ENCODE data around the gene MTHFS.
"Not testable (repeated sequence)": the region's sequence is repeated elsewhere in the genome, so short reads cannot be mapped to it uniquely, and the experiment has no call there.

Gene MTHFS

GRCh38 chr15:79896634-79897379 is at the start of gene MTHFS:
Gene MTHFS (minus strand): TSS chr15:79897014. CDS start chr15:79896988, 26 bp downstream.
- DNase-seq (ENCODE audit: extremely low spot score): peak; percentile 83

DNA sequence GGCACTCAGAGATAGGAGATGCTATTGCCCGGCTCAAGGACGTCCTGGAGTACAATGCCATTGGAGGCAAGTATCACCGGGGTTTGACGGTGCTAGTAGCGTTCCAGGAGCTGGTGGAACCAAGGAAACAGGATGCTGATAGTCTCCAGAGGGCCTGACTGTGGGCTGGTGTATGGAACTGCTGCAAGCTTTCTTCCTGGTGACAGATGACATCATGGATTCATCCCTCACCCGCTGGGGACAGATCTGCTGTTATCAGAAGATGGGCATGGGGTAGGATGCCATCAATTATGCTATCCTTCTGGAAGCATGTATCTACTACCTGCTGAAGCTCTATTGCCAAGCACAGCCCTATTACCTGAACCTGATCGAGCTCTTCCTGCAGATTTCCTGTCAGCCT is 47.8 kb upstream of the MTHFS start:
- CTCF ChIA-PET: no interaction called here
- DNase-seq (ENCODE audit: extremely low spot score): no peak
- no peak for TF ChIP-seq HDGF (IDR thresholded peaks at IDR 0.05; ENCODE audit: borderline replicate concordance)
- TF ChIP-seq ZNF384 (IDR thresholded peaks at IDR 0.05): no peak
- no peak for TF ChIP-seq TARDBP (IDR thresholded peaks at IDR 0.05)
- no peak for TF ChIP-seq BHLHE40 (IDR thresholded peaks at IDR 0.05; ENCODE audit: borderline replicate concordance)
- TF ChIP-seq L3MBTL2 (conservative IDR thresholded peaks at IDR 0.05): no peak
- TF ChIP-seq FOXK2 (IDR thresholded peaks at IDR 0.05): no peak
- no peak for TF ChIP-seq FOXM1 (IDR thresholded peaks at IDR 0.05; ENCODE audit: borderline replicate concordance)
- no peak for TF ChIP-seq PKNOX1 (IDR thresholded peaks at IDR 0.05)
- TF ChIP-seq SP1 (IDR thresholded peaks at IDR 0.05): no peak
- no peak for TF ChIP-seq CTBP1 (IDR thresholded peaks at IDR 0.05; ENCODE audit: borderline replicate concordance)
- TF ChIP-seq FOXA1 (IDR thresholded peaks at IDR 0.05): no peak
- TF ChIP-seq ELF4 (IDR thresholded peaks at IDR 0.05): no peak
- no peak for TF ChIP-seq ARNT (IDR thresholded peaks at IDR 0.05)
- no peak for TF ChIP-seq SUZ12 (IDR thresholded peaks at IDR 0.05)
- TF ChIP-seq NFRKB (IDR thresholded peaks at IDR 0.05): no peak
- no peak for TF ChIP-seq LEF1 (IDR thresholded peaks at IDR 0.05; ENCODE audit: borderline replicate concordance)
- POLR2A ChIA-PET: interaction anchor here (1.3 to 2.4 kb wide), 2 partner anchors 21 to 22 kb away, joined by 5 to 13 read pairs; no protein-coding TSS in a partner anchor

More at GRCh38 chr15:79896634-79897379, at the start of gene MTHFS:
- ChIA-PET CTCF (no interaction called here), POLR2A (interaction anchor here (1.1 to 3.4 kb wide), 10 partner anchors 10 to 164 kb away, joined by 3 to 22 read pairs (median 4); no protein-coding TSS in a partner anchor)
- TF ChIP-seq L3MBTL2 (conservative IDR thresholded peaks at IDR 0.05) (peak; percentile 89), ELF4 (IDR thresholded peaks at IDR 0.05) (peak; percentile 27; the same call in 1 of the 2 replicates), SUZ12 (IDR thresholded peaks at IDR 0.05) (no peak), ZNF384 (IDR thresholded peaks at IDR 0.05) (no peak)

DNA sequence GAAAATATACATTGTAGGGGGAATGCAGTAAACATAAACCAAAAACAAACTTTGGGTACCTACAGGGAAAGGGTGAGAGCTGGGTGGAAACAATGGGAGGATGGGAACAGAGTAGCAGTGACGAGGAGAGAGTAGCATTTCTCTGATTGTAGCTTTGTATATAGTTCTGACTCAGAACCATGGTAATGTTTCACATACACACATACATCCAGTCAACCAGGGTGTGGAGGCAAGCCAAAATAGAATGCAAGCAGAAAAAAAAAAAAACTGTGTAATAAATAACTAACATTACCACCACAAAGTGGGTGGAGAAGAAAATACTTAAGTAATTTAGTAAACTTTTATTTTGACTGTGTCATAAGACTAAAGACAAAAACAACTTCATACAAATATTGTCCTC is 47.0 kb upstream of the MTHFS start:
- no peak for TF ChIP-seq LEF1 (IDR thresholded peaks at IDR 0.05; ENCODE audit: borderline replicate concordance)
- TF ChIP-seq BHLHE40 (IDR thresholded peaks at IDR 0.05; ENCODE audit: borderline replicate concordance): no peak
- no peak for TF ChIP-seq SUZ12 (IDR thresholded peaks at IDR 0.05)
- TF ChIP-seq ZNF384 (IDR thresholded peaks at IDR 0.05): no peak
- TF ChIP-seq CTBP1 (IDR thresholded peaks at IDR 0.05; ENCODE audit: borderline replicate concordance): no peak
- no peak for TF ChIP-seq L3MBTL2 (conservative IDR thresholded peaks at IDR 0.05)
- TF ChIP-seq PKNOX1 (IDR thresholded peaks at IDR 0.05): no peak
- no peak for TF ChIP-seq SP1 (IDR thresholded peaks at IDR 0.05)
- TF ChIP-seq FOXM1 (IDR thresholded peaks at IDR 0.05; ENCODE audit: borderline replicate concordance): no peak
- ChIA-PET CTCF (no interaction called here), POLR2A (interaction anchor here (2.4 kb wide), 1 partner anchor 20 kb away, joined by 13 read pairs; no protein-coding TSS in a partner anchor)
- no peak for DNase-seq (ENCODE audit: extremely low spot score)

- no peak for DNase-seq (ENCODE audit: extremely low spot score)
- TF ChIP-seq PKNOX1 (IDR thresholded peaks at IDR 0.05): no peak
- TF ChIP-seq L3MBTL2 (conservative IDR thresholded peaks at IDR 0.05): no peak
- TF ChIP-seq FOXM1 (IDR thresholded peaks at IDR 0.05; ENCODE audit: borderline replicate concordance): no peak
- no peak for TF ChIP-seq BHLHE40 (IDR thresholded peaks at IDR 0.05; ENCODE audit: borderline replicate concordance)
- no peak for TF ChIP-seq FOXK2 (IDR thresholded peaks at IDR 0.05)
- no peak for TF ChIP-seq NFRKB (IDR thresholded peaks at IDR 0.05)
- no peak for TF ChIP-seq ARNT (IDR thresholded peaks at IDR 0.05)
- TF ChIP-seq SUZ12 (IDR thresholded peaks at IDR 0.05): no peak
- no peak for TF ChIP-seq ELF4 (IDR thresholded peaks at IDR 0.05)
- no peak for TF ChIP-seq HDGF (IDR thresholded peaks at IDR 0.05; ENCODE audit: borderline replicate concordance)
- no peak for TF ChIP-seq FOXA1 (IDR thresholded peaks at IDR 0.05)
- POLR2A ChIA-PET: interaction anchor here (2.4 kb wide), 1 partner anchor 19 kb away, joined by 13 read pairs; no protein-coding TSS in a partner anchor
- CTCF ChIA-PET: interaction anchor here (1.1 kb wide), 1 partner anchor 19 kb away, joined by 3 read pairs; no protein-coding TSS in a partner anchor
Observed at GRCh38 chr15:79942741-79943481, 46.1 kb upstream of the MTHFS start.

DNA sequence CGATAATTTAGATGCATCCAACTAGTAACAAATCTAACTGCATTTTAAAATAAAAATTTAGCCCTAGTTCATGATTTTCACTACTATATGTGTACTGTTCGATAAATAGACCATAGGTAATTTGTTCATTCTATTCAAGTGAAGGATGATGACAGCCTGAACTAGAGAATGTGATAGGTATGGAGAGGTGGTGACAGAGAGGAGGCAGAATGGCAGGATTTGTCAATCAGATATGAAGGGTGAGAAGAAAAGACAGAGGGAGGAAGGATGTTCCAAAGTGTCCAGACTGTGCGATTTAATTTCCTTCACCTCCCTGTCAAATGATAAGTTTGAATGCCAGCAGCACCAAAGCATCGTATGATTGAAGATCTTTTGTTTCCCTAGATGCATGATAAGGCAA is 42.6 kb upstream of the MTHFS start:
- ChIA-PET POLR2A (no interaction called here), CTCF (no interaction called here)
- TF ChIP-seq SP1 (IDR thresholded peaks at IDR 0.05): no peak
- DNase-seq (ENCODE audit: extremely low spot score): no peak

DNA sequence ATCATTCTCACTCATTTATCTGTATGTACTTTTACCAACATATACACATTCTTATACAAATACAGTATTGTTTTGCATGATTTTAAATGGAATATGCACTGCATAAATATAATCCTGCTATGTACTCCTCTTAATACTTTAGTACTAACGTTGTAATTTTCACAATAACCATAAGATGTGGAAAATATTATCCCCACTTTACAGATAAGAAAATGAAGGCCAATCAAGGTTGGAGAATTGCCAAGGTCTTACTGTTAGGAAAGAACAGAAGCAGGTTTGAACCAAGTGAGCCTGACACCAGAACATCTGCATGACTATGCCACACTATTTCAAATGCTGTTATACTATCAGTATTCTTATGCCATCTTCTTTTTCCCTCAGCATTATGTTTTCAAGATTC is 41.3 kb upstream of the MTHFS start:
- CTCF ChIA-PET: no interaction called here
- no peak for DNase-seq (ENCODE audit: extremely low spot score)
- POLR2A ChIA-PET: no interaction called here
- TF ChIP-seq BHLHE40 (IDR thresholded peaks at IDR 0.05; ENCODE audit: borderline replicate concordance) (no peak), PKNOX1 (IDR thresholded peaks at IDR 0.05) (no peak), FOXA1 (IDR thresholded peaks at IDR 0.05) (no peak), ZNF384 (IDR thresholded peaks at IDR 0.05) (no peak)

DNA sequence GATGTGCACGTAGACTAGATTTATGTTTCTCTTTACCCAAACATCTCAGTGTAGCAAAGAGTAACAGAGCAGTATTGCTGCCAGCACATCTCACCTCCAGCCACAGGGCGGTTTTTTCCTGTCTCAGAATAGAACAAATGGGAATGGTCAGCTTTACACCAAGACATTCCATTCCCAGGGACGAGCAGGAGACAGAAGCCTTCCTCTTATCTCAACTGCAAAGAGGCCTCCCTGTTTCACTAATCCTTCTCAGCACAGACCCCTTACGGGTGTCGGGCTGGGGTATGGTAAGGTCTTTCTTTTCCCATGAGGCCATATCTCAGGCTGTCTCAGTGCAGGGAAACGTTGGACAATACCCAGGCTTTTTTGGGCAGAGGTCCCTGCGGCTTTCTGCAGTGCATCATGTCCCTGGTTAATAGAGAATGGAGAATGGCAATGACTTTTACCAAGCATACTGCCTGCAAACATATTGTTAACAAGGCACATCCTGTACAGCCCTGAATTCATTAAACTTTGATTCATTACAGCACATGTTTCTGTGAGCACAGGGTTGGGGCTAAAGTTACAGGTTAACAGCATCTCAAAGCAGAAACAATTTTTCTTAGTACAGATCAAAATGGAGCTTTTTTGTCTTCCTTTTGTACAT is 38.9 kb upstream of the MTHFS start:
- POLR2A ChIA-PET: interaction anchor here (1.5 kb wide), 1 partner anchor 12 kb away, joined by 8 read pairs; no protein-coding TSS in a partner anchor
- CTCF ChIA-PET; DNase-seq (ENCODE audit: extremely low spot score): not testable (repeated sequence)

Data from HEK293T (cell line).